GM21381 (cell line): ENCODE data around the gene CCN6.

Experiments
- ATAC-seq: cut with Tn5 transposase; IDR thresholded peaks from one replicate; pipeline ENCODE4 v1.9.1; 2021; ENCODE audit warnings: mild to moderate bottlenecking, moderate library complexity; ENCODE audit not compliant: unreplicated experiment

Gene CCN6

GRCh38 chr6:112054001-112054400 is at the start of gene CCN6:
Gene CCN6, plus strand, starts transcription at chr6:112054104. Its CDS starts 254 bp downstream, at chr6:112054358.
- no peak for ATAC-seq

- ATAC-seq = no peak
These were observed 49.5 kb upstream of the CCN6 start for GRCh38 chr6:112004201-112005012.

- no peak for ATAC-seq
These were observed 48.9 kb upstream of the CCN6 start for GRCh38 chr6:112005013-112005371.

GRCh38 chr6:112007254-112007653 is 46.6 kb upstream of the CCN6 start:
- ATAC-seq = no peak

GRCh38 chr6:112007805-112008204 is 46.1 kb upstream of the CCN6 start:
- ATAC-seq = no peak

GRCh38 chr6:112008482-112008881 is 45.4 kb upstream of the CCN6 start:
- ATAC-seq = no peak

GRCh38 chr6:112010328-112010727 is 43.6 kb upstream of the CCN6 start:
- ATAC-seq = no peak

- no peak for ATAC-seq
These were observed 40.9 kb upstream of the CCN6 start for GRCh38 chr6:112013051-112013450.

- ATAC-seq = no peak
These were observed 39.4 kb upstream of the CCN6 start for GRCh38 chr6:112014483-112014882.

- no peak for ATAC-seq
These were observed 38.2 kb upstream of the CCN6 start for GRCh38 chr6:112015725-112016124.

- no peak for ATAC-seq
These were observed 37.6 kb upstream of the CCN6 start for GRCh38 chr6:112016320-112016719.

GRCh38 chr6:112017169-112017568 is 36.7 kb upstream of the CCN6 start:
- no peak for ATAC-seq

- ATAC-seq = no peak
These were observed 36.0 kb upstream of the CCN6 start for GRCh38 chr6:112017760-112018537.

- ATAC-seq = no peak
These were observed 35.1 kb upstream of the CCN6 start for GRCh38 chr6:112018619-112019416.

GRCh38 chr6:112019589-112019988 is 34.3 kb upstream of the CCN6 start:
- ATAC-seq = no peak

GRCh38 chr6:112021691-112022310 is 32.1 kb upstream of the CCN6 start:
- ATAC-seq = no peak

- no peak for ATAC-seq
These were observed 31.2 kb upstream of the CCN6 start for GRCh38 chr6:112022749-112023148.

- ATAC-seq = no peak
These were observed 29.4 kb upstream of the CCN6 start for GRCh38 chr6:112024464-112024863.

GRCh38 chr6:112026933-112027332 is 27.0 kb upstream of the CCN6 start:
- no peak for ATAC-seq

- no peak for ATAC-seq
These were observed 25.8 kb upstream of the CCN6 start for GRCh38 chr6:112027942-112028674.
